SIG-M5 (cell line): ENCODE data around the gene ABCG4.

Experiments
- DNase-seq: peaks from one replicate; lab custom pipeline; 2025; lab: John Stamatoyannopoulos, UW

The ABCG4 gene

DNA sequence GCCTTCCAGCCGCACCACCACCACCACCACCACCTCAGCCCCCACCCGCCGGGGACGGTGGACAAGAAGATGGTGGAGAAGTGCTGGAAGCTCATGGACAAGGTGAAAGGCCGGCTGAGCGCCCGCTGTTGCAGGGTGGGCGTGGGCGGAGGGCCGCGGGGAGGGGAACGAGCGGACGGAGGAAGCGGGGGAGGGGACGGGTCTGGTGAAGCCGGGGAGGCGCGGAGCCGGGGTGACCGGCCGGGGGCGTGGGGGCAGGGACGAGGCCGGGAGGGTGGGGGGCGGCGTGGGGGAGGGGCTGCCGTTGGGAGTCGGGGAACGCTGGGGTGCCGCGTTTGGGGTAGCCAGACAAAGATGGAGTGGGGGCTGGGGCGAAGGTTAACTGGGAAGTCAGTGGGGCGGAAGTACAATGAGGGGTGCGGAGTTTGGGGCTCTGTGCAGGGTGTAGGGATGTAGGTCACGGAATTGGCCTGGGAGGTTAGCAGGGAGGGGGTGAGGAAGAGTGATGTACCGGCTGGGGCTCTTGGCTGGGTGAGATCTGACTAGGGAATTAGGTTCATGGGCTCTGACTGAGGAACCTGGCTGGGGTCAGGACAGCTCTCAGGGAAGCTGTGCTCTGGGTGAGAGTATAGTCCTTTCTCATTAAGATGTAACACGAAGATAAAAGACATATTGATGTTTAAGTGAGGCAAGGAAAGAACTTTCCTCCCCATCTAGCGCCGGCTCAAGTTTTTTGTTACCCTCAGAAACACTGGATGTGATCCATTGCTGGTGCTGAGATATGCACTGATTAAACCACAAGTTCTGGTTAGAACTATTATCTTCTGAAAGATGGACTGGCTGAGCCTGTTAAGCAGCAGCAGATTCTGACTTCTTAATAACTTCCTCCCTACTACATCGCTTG, 57.9 kb downstream of the ABCG4 start:
- DNase-seq: no peak

DNA sequence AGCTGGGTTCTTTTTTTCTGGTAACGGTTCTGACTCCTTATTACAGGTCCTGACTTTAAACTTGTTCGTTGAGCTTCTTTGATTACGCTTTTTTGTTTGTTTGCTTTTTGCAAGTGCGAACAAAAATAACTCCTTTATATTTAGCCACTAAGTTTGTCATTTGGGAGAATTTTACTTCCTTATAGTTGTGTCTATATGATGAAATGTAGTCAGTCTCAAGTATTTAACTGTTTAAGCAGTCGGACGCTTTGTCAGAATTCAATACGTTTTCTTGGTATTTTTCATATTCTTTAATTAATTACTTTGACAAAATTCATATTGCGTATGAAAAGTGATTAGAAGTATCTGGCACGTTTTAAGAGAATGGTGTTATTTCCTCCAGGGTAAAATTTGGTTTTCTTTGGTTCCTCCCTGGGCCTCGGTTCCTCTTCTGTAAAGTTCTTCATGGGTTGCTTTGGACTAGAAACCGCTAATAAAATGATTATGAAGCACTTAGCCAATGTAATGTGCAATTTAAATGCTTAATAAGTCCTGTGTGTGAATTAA, 58.6 kb downstream of the ABCG4 start:
- no peak for DNase-seq

DNA sequence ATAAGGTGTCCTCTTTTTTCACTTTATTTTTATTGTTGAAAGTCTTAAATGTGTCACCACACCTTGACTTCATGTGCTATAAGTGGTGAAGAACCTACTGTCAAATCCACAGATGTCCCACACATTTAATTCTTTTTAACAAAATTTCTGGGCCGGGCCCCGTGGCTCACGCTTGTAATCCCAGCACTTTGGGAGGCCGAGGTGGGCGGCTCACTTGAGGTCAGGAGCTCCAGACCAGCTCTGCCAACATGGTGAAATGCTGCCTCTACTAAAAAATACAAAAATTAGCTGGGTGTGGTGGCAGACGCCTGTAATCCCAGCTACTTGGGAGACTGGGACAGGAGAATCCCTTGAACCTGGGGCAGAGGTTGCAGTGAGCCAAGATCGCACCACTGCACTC, 60.3 kb downstream of the ABCG4 start:
- DNase-seq: no peak

DNA sequence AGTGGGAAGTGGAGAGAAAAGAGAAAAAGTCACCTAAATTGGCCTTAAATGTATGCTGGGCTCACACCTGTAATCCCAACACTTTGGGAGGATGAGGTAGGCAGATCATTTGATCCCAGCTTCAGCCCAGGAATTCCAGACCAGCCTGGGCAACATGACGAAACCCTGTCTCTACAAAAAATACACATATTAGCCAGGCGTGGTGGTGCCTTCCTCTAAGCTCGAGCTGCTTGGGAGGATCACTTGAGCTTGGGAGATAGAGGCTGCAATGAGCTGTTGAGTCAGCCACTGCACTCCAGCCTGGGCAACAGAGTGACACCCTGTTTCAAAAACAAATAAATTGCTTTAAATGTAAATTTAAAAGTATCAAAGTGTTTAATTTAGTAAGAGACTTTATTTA, 61.2 kb downstream of the ABCG4 start:
- no peak for DNase-seq
